IPS-NIHi7 (cell line): Measurements from ENCODE around the gene ELOF1.

ENCODE experiments used
- DNase-seq: peaks from one replicate; pipeline ENCODE4 v3.0.0; 2012; ENCODE audit warnings: mixed read lengths; ENCODE audit errors: extremely low spot score

The ELOF1 gene

DNA sequence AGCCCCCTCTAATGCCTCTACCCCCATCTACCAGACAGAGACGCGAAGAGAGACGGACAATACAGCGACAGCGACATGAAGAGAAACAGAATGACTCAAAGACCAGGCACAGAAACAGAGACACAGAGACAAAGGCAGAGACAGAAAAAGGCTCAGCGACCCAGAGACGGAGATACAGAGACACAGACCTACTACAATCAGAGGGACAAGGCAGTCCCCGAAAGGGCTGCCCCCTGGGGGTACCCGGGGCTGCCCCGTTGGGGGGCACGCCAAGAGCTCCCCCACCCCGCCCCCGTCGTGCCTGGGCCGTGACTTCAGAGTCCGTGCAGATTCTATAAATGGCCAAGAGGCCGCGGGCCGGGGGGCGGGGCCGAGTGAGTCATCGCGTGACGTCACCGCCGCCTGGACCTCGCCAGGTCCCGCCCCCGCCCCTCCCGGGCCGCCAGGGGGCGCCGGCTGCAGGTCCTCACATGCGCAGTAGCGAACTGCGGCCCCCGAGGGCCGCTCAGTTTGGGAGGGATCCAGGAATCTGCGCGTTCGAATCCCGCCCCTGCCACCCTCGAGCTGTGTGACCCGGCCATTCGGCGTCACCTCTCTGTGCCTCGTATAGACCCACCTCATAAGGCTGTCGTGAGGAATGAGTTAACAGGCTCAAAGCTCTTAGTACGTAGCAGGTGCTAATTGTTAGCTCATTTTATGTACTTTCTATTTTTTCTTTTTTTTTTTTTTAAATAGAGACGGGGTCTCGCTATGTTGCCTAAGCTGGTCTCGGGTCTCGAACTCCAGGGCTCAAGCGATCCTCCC, 23.0 kb downstream of the ELOF1 start:
- DNase-seq: peak; percentile 87

DNA sequence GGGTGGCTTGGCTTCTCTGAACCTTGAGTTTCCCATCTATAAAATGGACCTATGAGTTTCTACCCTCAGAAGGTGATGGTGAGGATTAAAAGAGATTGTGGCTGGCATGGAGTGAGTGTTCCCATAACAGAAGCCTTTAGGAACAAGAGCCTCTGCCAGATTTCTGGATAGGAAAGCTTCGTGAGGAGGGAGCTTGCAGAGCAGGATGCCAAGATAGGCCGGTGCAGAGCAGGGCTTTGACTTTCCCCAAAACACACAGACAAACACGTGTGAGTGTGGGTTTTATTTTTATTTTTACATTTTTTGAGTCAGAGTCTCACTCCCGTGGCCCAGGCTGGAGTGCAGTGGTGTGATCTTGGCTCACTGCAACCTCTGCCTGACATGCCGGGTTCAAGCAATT, 24.1 kb downstream of the ELOF1 start:
- no peak for DNase-seq

DNA sequence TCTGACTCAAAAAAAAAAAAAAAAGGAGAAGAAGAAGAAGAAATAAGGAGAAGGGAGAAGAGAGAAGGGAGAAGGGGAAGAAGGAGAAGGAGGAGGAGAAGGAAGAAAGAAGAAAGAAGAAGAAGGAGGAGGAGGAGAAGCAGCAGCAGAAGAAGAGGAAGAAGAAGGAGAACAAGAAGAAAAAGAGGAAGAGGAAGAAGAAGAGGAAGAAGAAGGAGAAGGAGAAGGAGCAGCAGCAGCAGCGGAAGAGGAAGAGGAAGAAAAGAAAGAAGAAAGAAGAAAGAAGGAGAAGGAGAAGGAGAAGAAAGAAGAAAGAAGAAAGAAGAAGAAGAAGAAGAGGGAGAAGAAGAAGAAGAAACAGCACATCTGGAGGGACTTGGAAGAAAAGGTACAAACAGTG, 24.5 kb downstream of the ELOF1 start:
- DNase-seq: no peak

DNA sequence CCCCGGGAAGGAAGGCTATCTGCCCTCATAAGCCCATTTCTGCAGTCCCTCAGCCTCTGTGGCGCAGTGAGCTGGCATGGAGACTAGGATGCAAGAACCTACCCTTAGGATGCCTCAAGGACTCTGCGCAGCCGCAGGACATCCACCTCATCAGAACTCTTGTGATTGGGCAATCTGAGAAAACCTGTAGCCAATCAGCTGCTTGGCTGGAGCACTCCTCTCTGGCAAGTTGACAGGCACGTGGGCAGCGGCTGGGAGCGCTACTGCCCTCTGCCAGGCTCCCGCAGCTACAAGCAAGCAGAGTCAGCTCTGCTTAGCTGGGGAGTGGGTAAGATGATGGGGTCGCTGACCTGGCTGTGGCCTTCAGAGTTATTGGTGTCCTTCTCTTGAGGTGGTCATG, 28.6 kb downstream of the ELOF1 start:
- DNase-seq: peak; percentile 89

DNA sequence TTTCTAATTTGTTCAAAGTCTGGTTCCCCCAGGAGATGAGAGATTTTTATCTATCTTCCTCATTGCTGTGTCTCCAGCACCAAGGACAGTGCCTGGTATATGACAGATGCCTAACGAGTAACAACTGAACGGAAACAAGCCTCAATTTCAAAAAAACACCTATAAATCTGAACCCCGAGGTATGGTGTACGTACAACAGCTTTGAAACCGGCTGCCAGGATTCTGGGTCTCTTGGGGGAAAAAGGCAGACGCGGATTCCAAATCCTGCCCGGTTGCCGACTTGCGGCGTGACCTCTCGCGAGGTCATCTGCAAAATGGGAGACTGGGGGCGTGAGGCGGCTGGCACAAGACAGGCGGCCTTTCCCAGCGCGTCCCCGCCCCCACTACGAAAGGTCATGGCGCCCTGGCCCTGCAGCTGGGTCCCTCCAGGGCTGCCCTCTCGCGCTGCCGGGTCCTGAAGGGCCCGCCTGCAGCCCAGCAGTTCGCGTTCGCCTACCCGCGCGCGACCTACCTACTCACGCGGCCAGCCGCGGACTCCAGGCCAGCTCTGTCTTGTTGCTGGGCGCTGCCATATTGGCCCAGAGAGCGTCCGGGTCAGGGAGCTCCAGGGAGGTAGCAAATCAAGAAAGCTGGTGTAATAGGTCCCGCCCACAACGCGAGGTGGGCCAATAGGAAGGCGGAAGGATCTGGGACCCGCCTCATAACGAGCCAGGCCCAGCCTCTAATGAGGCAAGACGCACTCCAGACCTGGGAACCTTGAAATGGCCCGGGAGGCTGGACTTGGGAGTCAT, 30.3 kb downstream of the ELOF1 start, which contains the start of gene ECSIT:
Gene ECSIT, minus strand, starts transcription at position 584 of the 791 bp plus-strand sequence. CDS start 9,964 bp downstream, outside the sequence.
- DNase-seq: peak; percentile 97

DNA sequence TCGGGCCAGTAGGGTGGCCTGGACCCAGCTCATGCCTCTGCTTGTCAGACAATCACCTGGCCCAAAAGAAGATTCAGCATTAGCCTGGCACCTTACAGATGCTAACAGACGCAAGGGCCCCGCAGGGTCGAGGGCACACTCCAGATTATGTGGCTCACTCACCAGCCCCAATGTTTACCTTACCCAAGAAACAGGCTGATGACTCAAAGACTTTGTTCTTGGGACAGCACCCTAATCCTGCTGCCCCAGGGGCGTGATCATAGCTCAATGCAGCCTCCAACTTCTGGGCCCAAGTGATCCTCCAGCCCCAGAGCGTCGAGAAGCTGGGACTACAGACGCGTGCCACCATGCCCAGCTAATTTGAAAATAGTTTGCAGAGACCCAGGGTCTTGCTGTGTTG, 39.9 kb downstream of the ELOF1 start:
- no peak for DNase-seq

DNA sequence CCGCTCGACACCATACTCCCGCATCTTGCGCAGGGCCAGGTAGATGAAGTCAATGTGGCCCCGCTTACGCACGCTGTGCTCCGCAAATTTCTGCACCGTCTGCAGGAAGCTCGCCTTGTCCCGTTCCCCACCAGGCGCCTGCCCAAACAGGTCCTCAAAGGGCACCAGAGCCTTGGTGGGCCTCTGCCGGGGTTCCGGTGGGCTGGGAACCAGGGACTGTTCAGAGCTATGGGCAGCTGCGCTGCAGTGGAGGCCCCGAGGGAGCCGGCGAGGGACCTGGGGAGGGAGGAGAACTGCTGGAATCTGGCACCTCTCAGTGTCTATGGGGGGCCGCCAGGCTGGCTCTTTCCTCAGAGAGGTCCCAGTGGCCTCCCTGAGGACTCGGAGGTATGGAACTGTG, 45.1 kb downstream of the ELOF1 start:
- no peak for DNase-seq

DNA sequence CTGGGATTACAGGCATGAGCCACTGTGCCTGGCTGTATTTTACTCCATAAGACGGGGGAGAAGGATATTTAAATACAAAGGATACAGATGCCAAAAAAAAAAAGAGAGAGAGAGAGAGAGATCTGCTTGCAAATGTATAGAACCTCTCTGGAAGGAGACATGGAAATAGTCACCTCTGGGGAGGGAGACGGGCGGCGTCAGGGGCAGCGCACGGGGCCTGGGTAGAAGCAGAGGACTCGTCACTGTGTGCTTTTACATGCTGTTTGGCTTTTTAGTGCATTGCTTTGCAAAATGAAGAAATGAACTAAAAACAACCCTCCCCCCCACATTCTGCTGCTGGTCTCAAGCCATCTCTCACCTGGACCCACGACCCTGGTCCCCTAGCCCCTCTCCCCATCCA, 48.6 kb downstream of the ELOF1 start:
- no peak for DNase-seq

DNA sequence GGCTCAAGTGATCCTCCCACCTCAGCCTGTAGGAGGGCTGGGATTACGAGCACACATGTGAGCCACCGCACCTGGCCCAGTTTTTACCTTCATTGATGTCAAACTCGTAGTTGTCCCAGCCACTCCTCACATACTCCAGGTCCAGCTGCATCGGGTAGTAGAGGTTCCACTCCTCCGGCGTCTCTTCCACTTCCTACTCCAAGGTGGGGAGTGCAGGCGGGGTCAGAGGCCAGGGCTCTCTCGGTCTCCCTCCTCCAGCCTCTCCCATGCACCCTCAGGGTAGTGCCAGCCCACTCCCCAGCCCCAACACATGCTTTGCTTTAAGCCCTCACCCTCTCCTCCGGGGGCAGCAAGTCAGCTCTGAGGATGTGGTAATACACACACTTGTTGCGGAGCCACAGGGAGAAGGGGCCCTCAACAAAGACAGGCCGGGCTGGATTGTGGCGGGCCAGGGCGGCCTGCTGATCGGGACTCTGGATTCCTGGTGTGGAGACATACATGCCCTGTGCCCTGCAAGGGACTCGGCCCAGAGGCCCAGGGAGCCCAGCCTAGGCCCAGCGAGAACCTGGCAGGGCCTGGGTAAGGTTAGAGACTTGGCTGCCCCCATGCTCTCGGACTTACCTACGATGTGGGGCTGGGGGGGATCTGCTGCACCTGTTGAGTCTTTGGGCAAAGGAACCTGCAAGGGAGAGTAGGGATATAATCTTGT, 51.5 kb downstream of the ELOF1 start:
- DNase-seq: no peak

DNA sequence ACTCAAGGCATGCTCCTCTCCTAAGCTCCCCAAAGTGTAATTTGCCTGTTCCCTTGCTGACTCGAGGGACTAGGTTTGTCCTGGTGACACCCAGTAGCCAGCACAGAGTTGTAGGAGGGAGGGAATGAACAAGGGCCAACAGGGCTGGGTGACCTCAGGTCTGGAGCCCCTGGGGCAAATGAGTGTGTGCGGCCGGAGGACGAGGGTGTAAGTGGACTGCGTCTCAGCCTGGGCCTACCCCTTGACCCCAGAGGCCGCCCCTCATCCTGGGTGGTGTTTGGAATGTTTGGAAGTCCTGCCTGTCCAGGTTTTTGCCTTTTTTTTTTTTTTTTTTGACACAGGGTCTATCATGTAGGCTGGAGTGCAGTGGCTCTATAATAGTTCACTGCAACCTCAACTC, 52.1 kb downstream of the ELOF1 start:
- no peak for DNase-seq

DNA sequence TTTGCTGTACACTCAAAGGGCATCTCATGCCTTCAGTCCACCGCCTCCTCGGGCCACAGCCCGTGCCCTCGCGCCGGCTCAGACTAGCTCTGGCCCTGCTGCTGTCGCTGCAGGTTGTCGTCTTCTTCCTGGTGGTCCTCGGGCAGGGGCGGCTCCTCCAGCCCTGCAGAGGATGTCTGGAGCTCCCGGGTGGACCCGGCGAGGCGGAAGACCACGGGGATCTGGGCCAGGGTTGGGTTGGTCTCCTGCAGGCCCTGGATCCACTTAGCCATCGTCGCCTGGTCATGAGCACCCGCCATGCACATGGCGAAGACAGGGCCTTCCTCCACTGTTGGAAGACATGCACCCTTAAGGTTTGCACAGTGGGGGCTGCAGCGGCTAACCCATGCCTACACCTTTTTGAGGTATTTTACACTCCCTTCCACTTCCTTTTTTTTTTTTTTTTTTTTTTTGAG, 52.9 kb downstream of the ELOF1 start:
- DNase-seq: no peak

DNA sequence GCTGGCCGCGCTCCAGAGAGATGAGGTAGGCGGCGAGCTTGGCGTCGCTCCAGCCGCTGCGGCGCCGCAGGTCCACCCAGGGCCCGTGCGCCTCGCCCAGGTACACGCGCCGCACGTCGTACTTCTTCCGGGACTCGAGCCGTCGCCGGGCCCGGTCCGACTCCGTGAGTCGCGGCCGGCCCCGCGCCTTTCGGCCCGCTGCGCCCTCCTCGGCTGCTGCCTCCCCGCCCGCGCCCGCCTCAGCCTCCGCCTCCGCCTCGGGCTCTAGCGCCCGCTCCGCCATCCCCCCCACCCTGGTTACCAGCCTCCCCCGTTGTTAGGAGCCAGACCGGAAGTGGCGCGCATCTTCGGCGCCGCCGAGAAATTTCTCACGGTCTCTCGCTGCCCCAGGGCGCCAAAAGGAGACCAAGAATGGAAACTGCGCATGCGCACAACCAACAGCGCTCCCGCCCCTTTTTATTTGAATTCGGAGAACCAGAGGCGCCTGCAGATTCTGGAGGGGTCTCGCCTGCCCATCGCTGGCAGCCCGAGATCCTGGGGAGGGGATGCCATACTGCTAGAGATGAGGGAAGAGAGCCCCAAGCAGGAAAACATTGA, 53.4 kb downstream of the ELOF1 start, which contains the start of gene ZNF653:
Gene ZNF653, minus strand, starts transcription at position 336 of the 597 bp plus-strand sequence. Its CDS starts 53 bp downstream, at position 283.
- peak; percentile 97 for DNase-seq

DNA sequence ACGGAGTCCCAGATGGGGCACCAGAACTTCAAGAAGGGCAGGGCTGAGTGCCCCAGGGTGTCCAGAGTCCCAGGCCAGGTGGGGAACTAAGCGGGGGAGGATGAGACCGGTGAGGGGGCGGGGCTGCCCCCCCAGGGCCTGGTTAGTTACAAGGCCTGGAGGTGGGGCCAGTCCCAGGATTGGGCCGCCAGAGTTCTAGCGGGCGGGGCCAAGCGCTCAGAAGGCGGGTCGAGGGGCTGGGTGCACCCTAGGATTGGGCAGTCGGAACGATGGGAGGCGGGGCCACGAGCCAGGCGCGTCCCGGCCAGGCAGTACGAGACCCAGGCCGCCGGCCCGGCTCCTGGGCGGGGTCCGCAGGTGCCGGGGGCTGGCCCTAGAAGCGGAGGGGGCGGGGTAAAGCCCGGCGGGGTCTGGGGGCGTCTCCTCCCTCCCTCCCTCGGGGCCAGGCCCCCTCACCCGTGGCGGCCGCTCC, 54.0 kb downstream of the ELOF1 start:
- peak; percentile 100 for DNase-seq

DNA sequence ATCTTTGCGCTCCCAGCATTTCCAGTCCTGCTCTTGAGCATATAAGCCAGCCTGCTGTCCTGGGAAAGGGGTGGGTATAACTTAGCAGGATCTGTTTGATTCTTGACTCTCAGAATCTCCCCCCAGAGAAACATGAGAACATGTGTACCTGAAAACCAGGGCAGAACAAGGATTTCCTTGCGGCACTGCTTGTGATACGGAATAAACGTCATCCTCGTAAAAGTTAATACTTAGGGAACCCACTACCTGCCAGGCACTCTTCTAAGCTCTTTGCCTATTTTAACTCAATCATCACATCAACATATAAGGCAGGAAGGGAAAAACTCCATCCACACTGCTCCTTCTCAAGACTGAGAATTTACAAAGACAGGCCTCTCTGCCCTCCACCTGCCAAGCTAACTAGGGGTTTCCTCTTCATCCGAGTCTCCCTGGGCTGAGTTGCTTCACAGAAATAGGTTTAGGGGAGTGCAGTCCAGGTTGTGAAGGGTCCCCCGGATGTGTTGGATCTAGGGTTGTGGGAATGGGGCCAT, 54.5 kb downstream of the ELOF1 start:
- DNase-seq: no peak
